Ectodermal cell (in vitro differentiated cells): ENCODE data around the gene RPL4.
"Not testable (repeated sequence)": the region's sequence is repeated elsewhere in the genome, so short reads cannot be mapped to it uniquely, and the experiment has no call there.

Experiments used
- H3K27ac ChIP-seq: 2 replicates; pipeline ENCODE4 v1.7.0; 2013; ENCODE audit warnings: mild to moderate bottlenecking, low read depth, low read length; ENCODE audit not compliant: insufficient read depth, poor library complexity, severe bottlenecking
- H3K27me3 ChIP-seq: 2 replicates; pipeline ENCODE4 v1.7.0; 2013; ENCODE audit warnings: mild to moderate bottlenecking, low read length; ENCODE audit not compliant: insufficient read depth, control insufficient read depth, poor library complexity, severe bottlenecking
- H3K36me3 ChIP-seq: one replicate; pipeline ENCODE4 v1.7.0; 2013; ENCODE audit warnings: low read length; ENCODE audit not compliant: control insufficient read depth, insufficient read depth
- H3K4me1 ChIP-seq: one replicate; pipeline ENCODE4 v1.7.0; 2013; ENCODE audit warnings: low read length; ENCODE audit not compliant: control insufficient read depth, insufficient read depth
- H3K4me3 ChIP-seq: 2 replicates; pipeline ENCODE4 v1.7.0; 2013; ENCODE audit warnings: low read depth, low read length, control low read depth; ENCODE audit not compliant: insufficient read depth
- H3K9me3 ChIP-seq: 2 replicates; pipeline ENCODE4 v1.7.0; 2013; ENCODE audit warnings: mild to moderate bottlenecking, low read length, moderate library complexity; ENCODE audit not compliant: control insufficient read depth
- WGBS, 2 experiments: methylation state at CpG; one replicate each; pipeline ENCODE4 v1.1.7; 2013; ENCODE audit warnings: missing lambda C conversion rate in 2 of 2; 5-methylcytosine and 5-hydroxymethylcytosine counted together

RPL4 gene

GRCh38 chr15:66476535-66476934 lies 28.1 kb downstream of the RPL4 start:
- Histone ChIP-seq H3K27ac (no peak overlapping the region), H3K4me3 (no peak overlapping the region), H3K36me3 (no peaks in the 10 kb centered on the region), H3K9me3 (no peaks in the 10 kb centered on the region), H3K4me1 (peaks cover 8% of the 10 kb centered on the region), H3K27me3 (no peaks in the 10 kb centered on the region)
- 78 to 86% methylated on average over 4 of the region's 4 CpGs for WGBS, 2 experiments

GRCh38 chr15:66474963-66475362 lies 29.7 kb downstream of the RPL4 start:
- Histone ChIP-seq H3K27me3 (no peaks in the 10 kb centered on the region), H3K27ac (no peak overlapping the region), H3K9me3 (no peaks in the 10 kb centered on the region), H3K4me1 (peaks cover 8% of the 10 kb centered on the region), H3K36me3 (no peaks in the 10 kb centered on the region), H3K4me3 (no peak overlapping the region)
- WGBS, 2 experiments = 72 to 84% methylated on average over 3 of the region's 3 CpGs

- Histone ChIP-seq H3K27ac (no peak overlapping the region), H3K4me3 (no peak overlapping the region), H3K4me1 (peaks cover 8% of the 10 kb centered on the region), H3K9me3 (no peaks in the 10 kb centered on the region), H3K27me3 (no peaks in the 10 kb centered on the region), H3K36me3 (no peaks in the 10 kb centered on the region)
- 0 to 4% methylated on average over 2 of the region's 2 CpGs for WGBS, 2 experiments
These were observed 30.5 kb downstream of the RPL4 start for GRCh38 chr15:66474135-66474534.

- 87 to 89% methylated on average over 8 of the region's 8 CpGs for WGBS, 2 experiments
- Histone ChIP-seq H3K9me3 (no peaks in the 10 kb centered on the region), H3K4me3 (no peak overlapping the region), H3K27me3 (no peaks in the 10 kb centered on the region), H3K27ac (no peak overlapping the region), H3K36me3 (no peaks in the 10 kb centered on the region), H3K4me1 (peaks cover 8% of the 10 kb centered on the region)
These were observed 32.3 kb downstream of the RPL4 start for GRCh38 chr15:66472176-66472999.

- H3K9me3 ChIP-seq, H3K27me3 ChIP-seq, H3K4me1 ChIP-seq, H3K4me3 ChIP-seq, H3K36me3 ChIP-seq, H3K27ac ChIP-seq: not testable (repeated sequence)
- 75 to 77% methylated on average over 4 of the region's 4 CpGs for whole genome bisulfite sequencing, 2 experiments
These were observed 33.8 kb downstream of the RPL4 start for GRCh38 chr15:66470825-66471224.

GRCh38 chr15:66467162-66468040 lies 37.3 kb downstream of the RPL4 start:
- H3K27me3 ChIP-seq, H3K36me3 ChIP-seq, H3K4me1 ChIP-seq, H3K4me3 ChIP-seq, H3K9me3 ChIP-seq, H3K27ac ChIP-seq: not testable (repeated sequence)
- 81 to 99% methylated on average over 10 to 11 of the region's 11 CpGs for WGBS, 2 experiments

GRCh38 chr15:66465294-66465693 lies 39.4 kb downstream of the RPL4 start:
- H3K27me3 ChIP-seq, H3K27ac ChIP-seq, H3K4me3 ChIP-seq, H3K4me1 ChIP-seq, H3K9me3 ChIP-seq, H3K36me3 ChIP-seq: not testable (repeated sequence)
- 95 to 97% methylated on average over 6 of the region's 6 CpGs for WGBS, 2 experiments

GRCh38 chr15:66462627-66463026 lies 42.0 kb downstream of the RPL4 start:
- 52 to 54% methylated on average over 4 of the region's 4 CpGs for WGBS, 2 experiments
- H3K36me3 ChIP-seq = no peaks in the 10 kb centered on the region
- no peaks in the 10 kb centered on the region for H3K9me3 ChIP-seq
- no peaks in the 10 kb centered on the region for H3K27me3 ChIP-seq
- peaks cover 3% of the 10 kb centered on the region for H3K4me1 ChIP-seq
- H3K27ac ChIP-seq = no peak overlapping the region
- no peak overlapping the region for H3K4me3 ChIP-seq

- no peak overlapping the region for H3K27ac ChIP-seq
- 88 to 95% methylated on average over 2 of the region's 2 CpGs for WGBS, 2 experiments
- no peaks in the 10 kb centered on the region for H3K27me3 ChIP-seq
- H3K4me1 ChIP-seq = peaks cover 3% of the 10 kb centered on the region
- no peak overlapping the region for H3K4me3 ChIP-seq
- H3K36me3 ChIP-seq = no peaks in the 10 kb centered on the region
- no peaks in the 10 kb centered on the region for H3K9me3 ChIP-seq
These were observed 42.7 kb downstream of the RPL4 start for GRCh38 chr15:66461917-66462316.

GRCh38 chr15:66461294-66461693 lies 43.4 kb downstream of the RPL4 start:
- H3K4me3 ChIP-seq, H3K9me3 ChIP-seq, H3K4me1 ChIP-seq, H3K27me3 ChIP-seq, H3K36me3 ChIP-seq, H3K27ac ChIP-seq: not testable (repeated sequence)
- WGBS, 2 experiments = 94% methylated on average over 5 to 6 of the region's 6 CpGs
